B cell (primary cell): ENCODE data around the gene SYCP2.

Source experiments
- EZH2 ChIP-seq: IDR thresholded peaks from 2 replicates; pipeline ENCODE4 v1.6.1; 2012; ENCODE audit warnings: borderline replicate concordance, low read depth, mild to moderate bottlenecking, moderate library complexity, low read length; ENCODE audit not compliant: insufficient read depth, poor library complexity, severe bottlenecking
- TF ChIP-seq, protein P1 (sequence below): fragments of 200-600 bp; IDR thresholded peaks from one replicate; pipeline ENCODE4 v1.8.0; 2022; ENCODE audit warnings: antibody characterized with exemption, mild to moderate bottlenecking

DNA sequence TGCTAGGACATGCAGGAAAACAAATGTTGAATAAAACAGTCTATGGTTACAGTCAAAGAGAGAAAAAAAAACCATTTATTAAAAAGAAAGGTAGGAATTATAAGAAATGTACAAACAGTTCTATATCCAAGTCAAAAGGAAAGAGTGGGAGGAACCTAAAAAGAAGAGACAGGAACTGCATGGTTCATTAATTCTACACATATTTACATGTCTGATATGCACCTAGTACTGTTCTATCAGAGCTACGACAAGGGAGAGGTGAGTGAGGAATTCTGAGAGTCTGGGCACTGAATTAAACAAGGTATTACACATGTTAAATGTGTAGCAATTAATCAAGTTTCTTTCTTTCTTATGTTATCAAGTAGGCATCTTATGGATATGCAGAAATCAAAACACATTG, 41.9 kb downstream of the SYCP2 start:
- TF ChIP-seq, protein P1, sequence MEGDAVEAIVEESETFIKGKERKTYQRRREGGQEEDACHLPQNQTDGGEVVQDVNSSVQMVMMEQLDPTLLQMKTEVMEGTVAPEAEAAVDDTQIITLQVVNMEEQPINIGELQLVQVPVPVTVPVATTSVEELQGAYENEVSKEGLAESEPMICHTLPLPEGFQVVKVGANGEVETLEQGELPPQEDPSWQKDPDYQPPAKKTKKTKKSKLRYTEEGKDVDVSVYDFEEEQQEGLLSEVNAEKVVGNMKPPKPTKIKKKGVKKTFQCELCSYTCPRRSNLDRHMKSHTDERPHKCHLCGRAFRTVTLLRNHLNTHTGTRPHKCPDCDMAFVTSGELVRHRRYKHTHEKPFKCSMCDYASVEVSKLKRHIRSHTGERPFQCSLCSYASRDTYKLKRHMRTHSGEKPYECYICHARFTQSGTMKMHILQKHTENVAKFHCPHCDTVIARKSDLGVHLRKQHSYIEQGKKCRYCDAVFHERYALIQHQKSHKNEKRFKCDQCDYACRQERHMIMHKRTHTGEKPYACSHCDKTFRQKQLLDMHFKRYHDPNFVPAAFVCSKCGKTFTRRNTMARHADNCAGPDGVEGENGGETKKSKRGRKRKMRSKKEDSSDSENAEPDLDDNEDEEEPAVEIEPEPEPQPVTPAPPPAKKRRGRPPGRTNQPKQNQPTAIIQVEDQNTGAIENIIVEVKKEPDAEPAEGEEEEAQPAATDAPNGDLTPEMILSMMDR, result no peak
- no peak for TF ChIP-seq EZH2
